ENCODE results near the gene POMT1.

DNA sequence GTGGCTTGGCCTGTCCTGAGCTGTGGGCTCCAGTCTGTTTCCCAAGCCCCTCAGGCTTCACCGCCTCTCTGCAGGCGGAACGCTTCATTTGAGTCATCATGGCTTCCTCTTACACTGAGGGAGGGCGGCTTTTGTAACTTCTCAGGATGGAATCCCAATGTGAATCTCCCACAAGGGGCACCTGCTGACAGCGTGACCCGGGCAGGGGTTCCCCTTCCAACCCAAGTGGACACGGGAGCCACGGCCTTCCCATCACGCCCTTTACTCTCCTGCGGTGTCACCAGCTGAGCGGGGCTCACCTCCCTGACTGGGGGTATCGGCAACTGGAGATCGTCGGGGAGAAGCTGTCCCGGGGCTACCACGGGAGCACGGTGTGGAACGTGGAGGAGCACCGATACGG, 15.8 kb downstream of the POMT1 start:
- TF ChIP-seq EZH2phosphoT487 (IDR thresholded peaks at IDR 0.05) (no peak), EZH2 (IDR thresholded peaks at IDR 0.05) (no peak)
- TF ChIP-seq, protein P1, sequence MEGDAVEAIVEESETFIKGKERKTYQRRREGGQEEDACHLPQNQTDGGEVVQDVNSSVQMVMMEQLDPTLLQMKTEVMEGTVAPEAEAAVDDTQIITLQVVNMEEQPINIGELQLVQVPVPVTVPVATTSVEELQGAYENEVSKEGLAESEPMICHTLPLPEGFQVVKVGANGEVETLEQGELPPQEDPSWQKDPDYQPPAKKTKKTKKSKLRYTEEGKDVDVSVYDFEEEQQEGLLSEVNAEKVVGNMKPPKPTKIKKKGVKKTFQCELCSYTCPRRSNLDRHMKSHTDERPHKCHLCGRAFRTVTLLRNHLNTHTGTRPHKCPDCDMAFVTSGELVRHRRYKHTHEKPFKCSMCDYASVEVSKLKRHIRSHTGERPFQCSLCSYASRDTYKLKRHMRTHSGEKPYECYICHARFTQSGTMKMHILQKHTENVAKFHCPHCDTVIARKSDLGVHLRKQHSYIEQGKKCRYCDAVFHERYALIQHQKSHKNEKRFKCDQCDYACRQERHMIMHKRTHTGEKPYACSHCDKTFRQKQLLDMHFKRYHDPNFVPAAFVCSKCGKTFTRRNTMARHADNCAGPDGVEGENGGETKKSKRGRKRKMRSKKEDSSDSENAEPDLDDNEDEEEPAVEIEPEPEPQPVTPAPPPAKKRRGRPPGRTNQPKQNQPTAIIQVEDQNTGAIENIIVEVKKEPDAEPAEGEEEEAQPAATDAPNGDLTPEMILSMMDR (IDR thresholded peaks at IDR 0.05): no peak
